GM23338 (cell line): Measurements from ENCODE around the gene STK16. TPM values are rescaled to one million over a fixed set of nuclear protein-coding genes. Genes with fewer than 3 reads are reported as not detected.

Experiments
- ATAC-seq: fragments of 200-7000 bp; cut with Tn5 transposase; 3 replicates; pipeline ENCODE4 v1.9.1; 2020
- DNase-seq: peaks from one replicate; pipeline ENCODE4 v3.0.0-alpha.2; 2015; ENCODE audit warnings: low spot score
- H2AFZ ChIP-seq: fragments of 200-600 bp; sonication (generic); 2 replicates; pipeline ENCODE4 v1.8.0; 2016; ENCODE audit warnings: antibody characterized with exemption, mild to moderate bottlenecking, moderate library complexity
- H3F3A ChIP-seq: fragments of 200-600 bp; sonication (generic); replicated peaks from 2 replicates; pipeline ENCODE4 v1.8.0; 2017; ENCODE audit warnings: antibody characterized with exemption, mixed run types, low read depth
- H3K27ac ChIP-seq: fragments of 200-600 bp; sonication (generic); 2 replicates; pipeline ENCODE4 v1.6.1; 2016; ENCODE audit warnings: low read depth
- H3K27me3 ChIP-seq: fragments of 200-600 bp; sonication (generic); 2 replicates; pipeline ENCODE4 v1.8.0; 2016; ENCODE audit warnings: mild to moderate bottlenecking, mixed run types, moderate library complexity; ENCODE audit not compliant: insufficient read depth
- H3K36me3 ChIP-seq: fragments of 200-600 bp; sonication (generic); 2 replicates; pipeline ENCODE4 v1.8.0; 2016; ENCODE audit warnings: mild to moderate bottlenecking; ENCODE audit not compliant: insufficient read depth
- H3K4me1 ChIP-seq: fragments of 200-600 bp; sonication (generic); 2 replicates; pipeline ENCODE4 v1.8.0; 2016; ENCODE audit warnings: mild to moderate bottlenecking, moderate library complexity; ENCODE audit not compliant: insufficient read depth
- H3K4me2 ChIP-seq: fragments of 200-600 bp; sonication (generic); 2 replicates; pipeline ENCODE4 v1.7.1; 2017; ENCODE audit warnings: mixed run types
- H3K4me3 ChIP-seq: fragments of 200-600 bp; sonication (generic); 2 replicates; pipeline ENCODE4 v1.6.1; 2016; ENCODE audit warnings: mixed run types
- H3K79me2 ChIP-seq: fragments of 200-600 bp; sonication (generic); replicated peaks from 2 replicates; pipeline ENCODE4 v1.8.0; 2017; ENCODE audit warnings: mild to moderate bottlenecking; ENCODE audit not compliant: insufficient read depth
- H3K9me2 ChIP-seq: fragments of 200-600 bp; sonication (generic); 2 replicates; pipeline ENCODE4 v1.8.0; 2017; ENCODE audit not compliant: insufficient read depth
- H4K20me1 ChIP-seq: fragments of 200-600 bp; sonication (generic); replicated peaks from 2 replicates; pipeline ENCODE4 v1.8.0; 2017; ENCODE audit warnings: mild to moderate bottlenecking; ENCODE audit not compliant: insufficient read depth
- H3K27ac Mint-ChIP-seq: 2 replicates; pipeline ENCODE4 v1.8.0; 2020; ENCODE audit warnings: inconsistent platforms, mild to moderate bottlenecking, moderate library complexity, mixed read lengths
- H3K27me3 Mint-ChIP-seq: 3 replicates; pipeline ENCODE4 v1.8.0; 2022; ENCODE audit warnings: low read depth, mild to moderate bottlenecking, moderate library complexity, mixed read lengths, inconsistent platforms; ENCODE audit not compliant: insufficient read depth, poor library complexity
- H3K36me3 Mint-ChIP-seq: 3 replicates; pipeline ENCODE4 v1.8.0; 2021; ENCODE audit warnings: low read depth, mild to moderate bottlenecking, inconsistent platforms, moderate library complexity, mixed read lengths
- H3K4me1 Mint-ChIP-seq: 3 replicates; pipeline ENCODE4 v1.8.0; 2020; ENCODE audit warnings: mild to moderate bottlenecking, inconsistent platforms, mixed read lengths
- H3K4me3 Mint-ChIP-seq: 3 replicates; pipeline ENCODE4 v1.8.0; 2021; ENCODE audit warnings: moderate library complexity, mild to moderate bottlenecking, inconsistent platforms, mixed read lengths
- H3K9me3 Mint-ChIP-seq: 3 replicates; pipeline ENCODE4 v1.8.0; 2020; ENCODE audit warnings: moderate library complexity, mild to moderate bottlenecking, inconsistent platforms, mixed read lengths
- CTCF ChIP-seq, 2 experiments: fragments of 200-600 bp in 1 of 2; sonication (generic) in 1 of 2; conservative IDR thresholded peaks; 2 replicates each; pipeline versions ENCODE4 v1.5.1 to v1.6.1; 2016 to 2017; ENCODE audit warnings: antibody characterized with exemption in 2 of 2, low read depth in 2 of 2, mild to moderate bottlenecking in 2 of 2, moderate library complexity in 1 of 2
- ETS1 ChIP-seq: IDR thresholded peaks from 2 replicates; pipeline ENCODE4 v1.6.1; 2016; ENCODE audit warnings: antibody characterized with exemption
- EZH2 ChIP-seq: fragments of 200-600 bp; sonication (generic); IDR thresholded peaks from one replicate; pipeline ENCODE4 v1.8.0; 2017; ENCODE audit warnings: antibody characterized with exemption, mild to moderate bottlenecking, low read depth; ENCODE audit not compliant: unreplicated experiment
- EZH2phosphoT487 ChIP-seq: fragments of 200-600 bp; sonication (generic); IDR thresholded peaks from one replicate; pipeline ENCODE4 v1.8.1; 2018; ENCODE audit warnings: antibody characterized with exemption; ENCODE audit not compliant: unreplicated experiment
- JUNB ChIP-seq: IDR thresholded peaks from one replicate; pipeline ENCODE4 v1.6.1; 2016; ENCODE audit warnings: antibody characterized with exemption; ENCODE audit not compliant: unreplicated experiment
- NANOG ChIP-seq: IDR thresholded peaks from 2 replicates; pipeline ENCODE4 v1.6.1; 2016; ENCODE audit warnings: antibody characterized with exemption, borderline replicate concordance
- POLR2AphosphoS5 ChIP-seq: IDR thresholded peaks from 2 replicates; pipeline ENCODE4 v1.6.1; 2016; ENCODE audit warnings: antibody characterized with exemption, low read depth
- REST ChIP-seq: IDR thresholded peaks from one replicate; pipeline ENCODE4 v1.6.1; 2018; ENCODE audit warnings: antibody characterized with exemption; ENCODE audit not compliant: unreplicated experiment
- STAT1 ChIP-seq: IDR thresholded peaks from one replicate; pipeline ENCODE4 v1.6.1; 2016; ENCODE audit warnings: antibody characterized with exemption; ENCODE audit not compliant: unreplicated experiment
- ZNF331 ChIP-seq: fragments of 250-450 bp; sonication (Bioruptor Pico); IDR thresholded peaks from 2 replicates; pipeline ENCODE4 v1.5.0; 2020; ENCODE audit warnings: low read depth, mild to moderate bottlenecking, moderate library complexity
- polyA plus RNA-seq: library from polyadenylated mRNA; unstranded; fragments of >200 nt; fragmentation: Nextera tagmentation; extraction: Ambion mirVana; gene quantifications from 2 replicates; pipeline ENCODE4 v1.2.1, GENCODE V29; 2016
- total RNA-seq: library from RNA; depleted of rRNA; stranded (reverse); fragments of >200 nt; shearing (Covaris generic); gene quantifications from 2 replicates; pipeline ENCODE4 v1.2.3, GENCODE V29; 2014

Gene STK16
- total and polyA plus RNA-seq, 2 experiments from 2014 or later, result 3.1 to 17.0 TPM

- TF ChIP-seq REST (no peak), NANOG (no peak), ZNF331 (CRISPR knock-in tag) (no peak), CTCF (conservative IDR thresholded peaks at IDR 0.05; ENCODE audit: low read depth in 2 of 2) (no peak), JUNB (no peak), EZH2 (no peak), POLR2AphosphoS5 (no peak), ETS1 (no peak), EZH2phosphoT487 (no peak)
Measured at GRCh38 chr2:219207134-219207883, 38.0 kb upstream of the STK16 start (continued).

GRCh38 chr2:219207884-219208740 lies 37.2 kb upstream of the STK16 start:
- Mint-ChIP-seq H3K4me3 (peak overlapping the region; percentile 88), H3K27me3 (peaks cover 13% of the 10 kb centered on the region), H3K36me3 (peaks cover 40% of the 10 kb centered on the region), H3K4me1 (peaks cover 13% of the 10 kb centered on the region; the same call in 2 of the 3 replicates), H3K9me3 (peaks cover 2% of the 10 kb centered on the region; the same call in 1 of the 3 replicates), H3K27ac (no peak overlapping the region)
- Histone ChIP-seq H3K4me1 (peaks cover 15% of the 10 kb centered on the region), H3K36me3 (no peaks in the 10 kb centered on the region; the same call in 1 of the 2 replicates), H3K9me2 (no peaks in the 10 kb centered on the region), H3K27ac (no peak overlapping the region; the same call in 1 of the 2 replicates), H3K4me3 (peak overlapping the region; percentile 84; the same call in 1 of the 2 replicates), H2AFZ (no peak overlapping the region), H3F3A (peaks cover 15% of the 10 kb centered on the region; the same call in 1 of the 2 replicates), H3K4me2 (peak overlapping the region; percentile 96; the same call in 1 of the 2 replicates), H3K27me3 (no peaks in the 10 kb centered on the region), H4K20me1 (no peaks in the 10 kb centered on the region; the same call in 1 of the 2 replicates), H3K79me2 (no peaks in the 10 kb centered on the region)
- DNase-seq (no peak), ATAC-seq (no peak)
- no peak for TF ChIP-seq NANOG
- no peak for TF ChIP-seq CTCF (conservative IDR thresholded peaks at IDR 0.05; ENCODE audit: low read depth in 2 of 2)
- no peak for TF ChIP-seq POLR2AphosphoS5
- TF ChIP-seq STAT1, result no peak
